OCI-LY7 (cell line): ENCODE data around the gene GDF10. TPM values are rescaled to one million over a fixed set of nuclear protein-coding genes. Genes with fewer than 3 reads are reported as not detected.

Source experiments
- BruUV-seq: library from RNA; stranded (reverse); fragments of 400-500 nt; replicated peaks from 2 replicates; lab custom pipeline; 2021; lab: Mats Ljungman, UMichigan
- CTCF ChIA-PET: fragments of 300-600 bp; sonication (Branson Sonifier 250); formaldehyde crosslinking; loops from one replicate; lab custom pipeline; 2022; ENCODE audit warnings: antibody characterized with exemption; ENCODE audit not compliant: unreplicated experiment; lab: Charles Lee
- POLR2A ChIA-PET: fragments of 300-600 bp; sonication (Branson Sonifier 250); formaldehyde crosslinking; loops from one replicate; lab custom pipeline; 2022; ENCODE audit warnings: antibody characterized with exemption; lab: Charles Lee
- DNase-seq: peaks from one replicate; pipeline ENCODE4 v3.0.0-alpha.2; 2015; ENCODE audit warnings: low spot score
- H2AFZ ChIP-seq: fragments of 200-600 bp; sonication (generic), shearing (Covaris generic); 2 replicates; pipeline ENCODE4 v1.6.1; 2014; ENCODE audit warnings: mild to moderate bottlenecking, antibody characterized with exemption, low read length, moderate library complexity
- H3K27ac ChIP-seq: fragments of 200-600 bp; sonication (generic); 2 replicates; pipeline ENCODE4 v1.5.1; 2014; ENCODE audit warnings: mixed run types, low read depth, mild to moderate bottlenecking, moderate library complexity, low read length, inconsistent platforms; ENCODE audit not compliant: poor library complexity, severe bottlenecking
- H3K36me3 ChIP-seq: fragments of 200-600 bp; sonication (generic); 2 replicates; pipeline ENCODE4 v1.6.1; 2014; ENCODE audit warnings: mild to moderate bottlenecking, antibody characterized with exemption, low read length, moderate library complexity, mixed read lengths; ENCODE audit not compliant: insufficient read depth
- H3K4me1 ChIP-seq: fragments of 200-600 bp; sonication (generic); 2 replicates; pipeline ENCODE4 v1.5.1; 2014; ENCODE audit warnings: mild to moderate bottlenecking, low read length; ENCODE audit not compliant: insufficient read depth, poor library complexity, severe bottlenecking
- H3K4me2 ChIP-seq: fragments of 200-600 bp; sonication (generic); 2 replicates; pipeline ENCODE4 v1.6.1; 2014; ENCODE audit warnings: mild to moderate bottlenecking, low read length
- H3K4me3 ChIP-seq: fragments of 200-600 bp; sonication (generic); 2 replicates; pipeline ENCODE4 v1.5.1; 2014; ENCODE audit warnings: mild to moderate bottlenecking, low read depth, low read length; ENCODE audit not compliant: poor library complexity, severe bottlenecking
- H3K79me2 ChIP-seq: fragments of 200-600 bp; sonication (generic); 2 replicates; pipeline ENCODE4 v1.6.1; 2016; ENCODE audit warnings: low read depth, mild to moderate bottlenecking, low read length, moderate library complexity, mixed read lengths; ENCODE audit not compliant: insufficient read depth
- H3K9me2 ChIP-seq: fragments of 200-600 bp; sonication (generic); 2 replicates; pipeline ENCODE4 v1.6.1; 2016; ENCODE audit warnings: mild to moderate bottlenecking, low read length, mixed read lengths; ENCODE audit not compliant: insufficient read depth
- H3K9me3 ChIP-seq: fragments of 200-600 bp; sonication (generic); 2 replicates; pipeline ENCODE4 v1.6.1; 2014; ENCODE audit warnings: mild to moderate bottlenecking, mixed run types, low read length, mixed read lengths
- H4K20me1 ChIP-seq: fragments of 200-600 bp; sonication (generic); 2 replicates; pipeline ENCODE4 v1.6.1; 2014; ENCODE audit warnings: mild to moderate bottlenecking, antibody characterized with exemption, low read length, moderate library complexity, mixed read lengths; ENCODE audit not compliant: insufficient read depth
- EZH2phosphoT487 ChIP-seq: fragments of 200-600 bp; sonication (generic); IDR thresholded peaks from 2 replicates; pipeline ENCODE4 v1.6.1; 2018; ENCODE audit warnings: low read depth, borderline replicate concordance, mild to moderate bottlenecking, mixed run types, antibody characterized with exemption, low read length, moderate library complexity, mixed read lengths
- intact Hi-C: fragments of 100-400 bp; cut with micrococcal nuclease; formaldehyde crosslinking; loops from one replicate; pipeline ENCODE4 v1.10.0; 2022; ENCODE audit not compliant: unreplicated experiment
- total RNA-seq, 2 experiments: library from RNA; depleted of rRNA in 1 of 2; stranded (reverse); fragments of >200 nt in 1 of 2; shearing (Covaris generic) in 1 of 2; gene quantifications; 2 replicates each; pipeline ENCODE4 v1.2.3, GENCODE V29; 2014 to 2022
- TF ChIP-seq, protein P1 (sequence below): fragments of 200-600 bp; sonication (generic); conservative IDR thresholded peaks from 2 replicates; pipeline ENCODE4 v1.5.1; 2014; ENCODE audit warnings: mild to moderate bottlenecking, antibody characterized with exemption, low read length, moderate library complexity, mixed read lengths

Gene GDF10
- total RNA-seq, 2 experiments from 2014 or later, result not detected

DNA sequence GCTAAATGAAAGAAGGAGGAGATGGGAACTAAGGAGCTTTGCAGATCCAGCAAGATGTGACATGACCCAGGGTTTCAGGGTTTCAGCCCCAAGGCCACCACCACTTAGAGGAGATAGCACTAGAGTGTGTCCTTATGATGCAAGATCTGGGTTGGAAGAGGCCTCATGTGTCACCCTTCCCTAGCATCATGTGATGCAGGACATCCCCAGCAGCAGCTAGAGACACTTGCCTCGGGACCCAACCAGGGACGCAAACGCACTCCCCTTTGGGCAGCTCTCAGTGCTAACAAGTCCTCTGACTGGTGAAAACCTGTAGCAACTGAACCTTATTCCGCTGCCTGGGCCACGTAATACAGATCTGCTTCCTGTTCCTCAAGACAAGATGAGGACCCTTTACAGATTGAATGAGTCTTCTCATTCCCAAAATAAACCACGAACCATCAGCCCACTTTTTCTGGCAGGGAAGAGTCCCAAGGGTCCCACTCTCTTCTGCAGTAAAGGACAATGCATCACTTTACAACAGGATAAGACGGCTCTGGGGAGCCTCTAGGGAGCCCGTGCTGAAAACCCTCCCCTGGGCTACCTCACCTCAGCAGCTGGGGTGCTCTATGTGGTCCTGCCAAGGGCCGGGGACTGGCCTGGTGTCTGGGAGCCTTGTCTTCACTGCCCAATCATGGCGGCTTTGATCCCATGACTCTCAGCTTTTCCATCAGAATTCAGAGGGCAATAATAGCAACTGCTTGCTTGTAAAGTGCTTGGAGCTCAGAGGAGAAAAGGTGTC lies 44.8 kb upstream of the GDF10 start:
- POLR2A ChIA-PET, result no interaction called here
- no TSS peak for BruUV-seq
- intact Hi-C loops, result no loop called here
- no peaks in the 10 kb centered on the region for H3K36me3 ChIP-seq
- no peak overlapping the region for H3K4me2 ChIP-seq
- CTCF ChIA-PET, result no interaction called here
- H3K79me2 ChIP-seq, result no peaks in the 10 kb centered on the region
- H3K9me2 ChIP-seq, result no peaks in the 10 kb centered on the region
- H3K4me1 ChIP-seq, result peaks cover 5% of the 10 kb centered on the region
- no peaks in the 10 kb centered on the region for H3K9me3 ChIP-seq
- no peak overlapping the region for H3K27ac ChIP-seq
- H3K4me3 ChIP-seq, result no peak overlapping the region
- no peak for DNase-seq
- H2AFZ ChIP-seq, result no peak overlapping the region
- TF ChIP-seq, protein P1, sequence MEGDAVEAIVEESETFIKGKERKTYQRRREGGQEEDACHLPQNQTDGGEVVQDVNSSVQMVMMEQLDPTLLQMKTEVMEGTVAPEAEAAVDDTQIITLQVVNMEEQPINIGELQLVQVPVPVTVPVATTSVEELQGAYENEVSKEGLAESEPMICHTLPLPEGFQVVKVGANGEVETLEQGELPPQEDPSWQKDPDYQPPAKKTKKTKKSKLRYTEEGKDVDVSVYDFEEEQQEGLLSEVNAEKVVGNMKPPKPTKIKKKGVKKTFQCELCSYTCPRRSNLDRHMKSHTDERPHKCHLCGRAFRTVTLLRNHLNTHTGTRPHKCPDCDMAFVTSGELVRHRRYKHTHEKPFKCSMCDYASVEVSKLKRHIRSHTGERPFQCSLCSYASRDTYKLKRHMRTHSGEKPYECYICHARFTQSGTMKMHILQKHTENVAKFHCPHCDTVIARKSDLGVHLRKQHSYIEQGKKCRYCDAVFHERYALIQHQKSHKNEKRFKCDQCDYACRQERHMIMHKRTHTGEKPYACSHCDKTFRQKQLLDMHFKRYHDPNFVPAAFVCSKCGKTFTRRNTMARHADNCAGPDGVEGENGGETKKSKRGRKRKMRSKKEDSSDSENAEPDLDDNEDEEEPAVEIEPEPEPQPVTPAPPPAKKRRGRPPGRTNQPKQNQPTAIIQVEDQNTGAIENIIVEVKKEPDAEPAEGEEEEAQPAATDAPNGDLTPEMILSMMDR, result no peak
- no peak for TF ChIP-seq EZH2phosphoT487
- H4K20me1 ChIP-seq, result no peaks in the 10 kb centered on the region

DNA sequence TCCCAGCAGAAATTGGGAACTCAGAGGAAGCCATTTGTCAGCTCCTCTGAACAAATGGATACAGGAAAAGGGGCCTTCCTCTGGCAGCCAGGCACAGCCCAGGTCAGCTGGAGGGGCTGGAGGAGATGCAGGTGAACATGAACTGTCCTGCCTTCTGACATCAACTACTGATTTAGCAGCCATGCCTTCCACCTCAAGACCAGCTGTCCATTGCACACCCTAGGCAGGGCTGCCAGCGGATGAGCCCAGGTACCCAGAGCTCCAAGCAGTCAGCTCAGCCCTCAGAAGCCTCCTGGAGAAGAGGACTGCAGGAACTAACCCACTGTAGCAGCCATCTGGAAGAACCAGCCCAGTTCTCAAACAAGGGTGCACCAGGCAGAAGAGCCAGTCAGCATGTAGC lies 44.1 kb upstream of the GDF10 start:
- Histone ChIP-seq H3K36me3 (no peaks in the 10 kb centered on the region), H4K20me1 (no peaks in the 10 kb centered on the region), H2AFZ (no peak overlapping the region), H3K9me2 (no peaks in the 10 kb centered on the region), H3K27ac (no peak overlapping the region), H3K4me1 (peaks cover 11% of the 10 kb centered on the region), H3K4me2 (no peak overlapping the region), H3K79me2 (no peaks in the 10 kb centered on the region), H3K4me3 (no peak overlapping the region), H3K9me3 (no peaks in the 10 kb centered on the region)
- ChIA-PET POLR2A (no interaction called here), CTCF (no interaction called here)
- intact Hi-C loops, result no loop called here
- DNase-seq, result no peak
- TF ChIP-seq, protein P1, result no peak
- no peak for TF ChIP-seq EZH2phosphoT487
- BruUV-seq, result no TSS peak

DNA sequence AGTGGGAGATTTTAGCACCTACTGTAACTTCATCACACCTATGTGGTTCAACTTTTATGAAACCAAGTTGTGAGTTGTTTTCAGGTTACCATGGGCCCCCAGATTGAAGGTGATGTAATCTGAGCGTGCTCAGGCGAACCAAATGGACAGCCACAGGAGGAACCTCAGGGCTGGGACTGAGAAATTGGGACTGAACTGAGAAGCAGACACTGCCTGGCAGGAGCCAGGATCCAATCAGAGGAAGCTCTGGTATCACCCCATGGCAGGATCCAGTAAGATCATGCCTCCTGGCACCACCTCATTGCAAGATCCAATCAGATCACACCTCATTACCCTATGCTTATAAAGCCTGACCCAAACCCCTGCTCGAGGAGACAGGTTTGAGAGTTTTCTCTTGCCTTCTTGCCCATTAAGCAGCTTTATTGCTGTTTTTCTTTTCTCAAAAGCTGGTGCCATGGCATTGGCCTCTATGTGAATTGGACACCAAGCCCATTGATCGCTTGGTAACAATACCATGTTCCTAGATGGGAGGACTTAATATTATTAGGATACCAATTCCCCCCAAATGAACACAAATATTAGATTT lies 43.2 kb upstream of the GDF10 start:
- Histone ChIP-seq H3K27ac (no peak overlapping the region), H3K4me3 (no peak overlapping the region), H3K9me3 (no peaks in the 10 kb centered on the region), H3K4me1 (peaks cover 21% of the 10 kb centered on the region), H3K36me3 (no peaks in the 10 kb centered on the region), H2AFZ (no peak overlapping the region), H3K9me2 (no peaks in the 10 kb centered on the region), H3K4me2 (no peak overlapping the region), H4K20me1 (no peaks in the 10 kb centered on the region), H3K79me2 (no peaks in the 10 kb centered on the region)
- DNase-seq, result no peak
- POLR2A ChIA-PET, result no interaction called here
- CTCF ChIA-PET, result no interaction called here
- BruUV-seq, result no TSS peak
- intact Hi-C loops, result no loop called here
- TF ChIP-seq, protein P1, result no peak
